ENCODE measurements around the gene MAST2. TPM values are rescaled to one million over a fixed set of nuclear protein-coding genes. Genes with fewer than 3 reads are reported as not detected.

Gene MAST2
- total RNA-seq, 1 donor from 2014 or later, result 12.6 TPM

- TF ChIP-seq CTCF (IDR thresholded peaks at IDR 0.05; ENCODE audit: insufficient read depth, low read length, severe bottlenecking), result no peak
- no peak for FAIRE-seq
- peaks cover 6% of the 10 kb centered on the region for H3K36me3 ChIP-seq (ENCODE audit: control insufficient read depth, insufficient read depth, low read length)
- H3K27me3 ChIP-seq (ENCODE audit: control insufficient read depth, insufficient read depth, low read length), result no peaks in the 10 kb centered on the region
- DNase-seq (ENCODE audit: low read depth), result no peak
- H3K4me3 ChIP-seq (ENCODE audit: low read depth, low read length), result no peak overlapping the region
Observed at GRCh38 chr1:46034601-46035516, 231.4 kb downstream of the MAST2 start.

DNA sequence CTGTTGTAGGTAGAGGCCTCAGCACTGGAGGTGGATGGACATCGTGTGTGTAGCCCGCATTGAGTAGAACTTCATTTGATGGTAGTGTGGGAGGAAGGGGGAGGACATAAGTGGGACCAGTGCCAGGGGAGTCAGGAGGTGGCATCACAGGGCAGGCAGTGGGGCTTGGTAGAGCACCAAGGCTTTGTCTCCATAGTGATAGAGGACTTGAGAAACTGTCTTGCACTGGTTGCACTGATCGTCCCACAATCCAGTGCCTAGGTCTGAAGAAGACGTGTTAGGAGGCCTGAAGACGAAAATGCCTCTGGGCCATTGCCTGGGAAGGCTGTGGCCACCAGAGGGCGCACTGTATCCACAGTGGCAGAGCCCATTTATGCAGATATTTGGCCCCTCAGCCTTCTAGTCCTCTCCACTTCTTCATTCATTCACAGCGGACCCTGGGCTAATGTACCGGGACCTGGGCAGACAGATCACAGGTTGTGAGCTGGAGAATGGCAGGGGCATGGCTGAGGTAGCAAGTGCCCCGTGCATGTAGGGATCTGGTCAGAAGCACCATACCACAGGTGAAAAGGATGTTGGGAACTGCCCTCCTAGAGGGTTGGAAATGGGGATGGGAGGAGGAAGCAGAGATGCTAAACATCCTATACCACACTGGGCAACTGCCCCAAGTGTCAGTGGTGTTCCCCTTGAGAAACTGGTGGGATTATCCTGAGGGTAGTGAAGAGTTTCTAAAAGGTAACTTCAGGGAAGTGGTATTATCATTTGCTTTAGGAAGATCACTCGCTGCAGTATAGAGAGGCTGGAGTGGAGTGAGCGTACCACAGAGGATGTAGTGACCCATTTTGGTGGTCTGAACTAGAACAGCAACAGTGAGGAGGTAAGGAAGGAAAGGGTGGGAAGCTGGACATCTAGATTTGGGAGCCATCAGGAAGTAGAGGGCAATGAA lies 233.8 kb downstream of the MAST2 start:
- DNase-seq (ENCODE audit: low read depth) (peak; percentile 68), FAIRE-seq (peak; percentile 70)
- TF ChIP-seq CTCF (IDR thresholded peaks at IDR 0.05; ENCODE audit: insufficient read depth, low read length, severe bottlenecking), result peak; percentile 99
- H3K4me3 ChIP-seq (ENCODE audit: low read depth, low read length), result no peak overlapping the region
- H3K27me3 ChIP-seq (ENCODE audit: control insufficient read depth, insufficient read depth, low read length), result no peaks in the 10 kb centered on the region
- H3K36me3 ChIP-seq (ENCODE audit: control insufficient read depth, insufficient read depth, low read length), result peaks cover 4% of the 10 kb centered on the region

DNA sequence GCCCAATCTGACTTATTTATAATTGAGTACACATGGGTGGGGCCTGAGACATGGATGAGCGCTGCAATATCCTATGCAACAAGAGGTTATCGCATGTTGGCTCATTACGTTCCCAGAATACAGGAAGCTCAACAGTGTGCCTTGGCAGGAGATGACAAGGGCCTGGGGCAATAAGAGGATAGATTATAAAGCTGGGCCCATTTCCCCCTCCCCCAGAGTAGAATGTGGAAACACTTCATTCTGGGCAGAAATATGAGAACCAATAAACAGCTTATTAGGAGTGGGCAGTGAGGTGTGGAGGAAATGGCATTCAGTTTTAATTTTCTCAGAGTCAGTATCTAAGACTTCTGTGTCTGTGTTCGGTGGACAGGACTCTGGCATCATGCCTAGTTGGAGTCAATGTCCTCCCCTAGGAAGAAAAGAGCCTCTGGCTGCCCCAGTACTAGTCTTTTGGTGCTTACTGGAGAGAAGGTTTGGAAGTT lies 236.2 kb downstream of the MAST2 start:
- Histone ChIP-seq H3K4me3 (ENCODE audit: low read depth, low read length) (no peak overlapping the region), H3K36me3 (ENCODE audit: control insufficient read depth, insufficient read depth, low read length) (peaks cover 3% of the 10 kb centered on the region), H3K27me3 (ENCODE audit: control insufficient read depth, insufficient read depth, low read length) (no peaks in the 10 kb centered on the region)
- FAIRE-seq (no peak), DNase-seq (ENCODE audit: low read depth) (peak; percentile 57)
- no peak for TF ChIP-seq CTCF (IDR thresholded peaks at IDR 0.05; ENCODE audit: insufficient read depth, low read length, severe bottlenecking)

DNA sequence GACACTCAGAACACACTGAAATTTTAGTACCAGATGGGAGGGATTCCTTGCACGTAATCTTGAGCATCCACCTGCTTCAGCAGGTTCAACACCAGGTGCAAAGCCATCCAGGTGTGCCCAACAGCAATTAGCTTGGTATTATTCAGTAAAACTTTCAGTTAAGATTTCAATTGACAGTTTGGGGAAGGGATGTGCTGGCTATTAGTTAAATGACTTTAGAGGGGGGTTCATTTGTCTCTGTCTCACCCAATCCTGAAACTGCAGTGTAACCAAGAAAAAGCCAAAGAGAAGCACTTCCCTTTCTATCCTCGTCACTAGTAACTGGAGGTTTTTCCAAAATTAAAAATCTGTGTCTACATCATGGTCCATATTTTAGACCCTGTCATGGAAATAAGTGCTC lies 238.1 kb downstream of the MAST2 start:
- no peak for TF ChIP-seq CTCF (IDR thresholded peaks at IDR 0.05; ENCODE audit: insufficient read depth, low read length, severe bottlenecking)
- Histone ChIP-seq H3K36me3 (ENCODE audit: control insufficient read depth, insufficient read depth, low read length) (no peaks in the 10 kb centered on the region), H3K27me3 (ENCODE audit: control insufficient read depth, insufficient read depth, low read length) (no peaks in the 10 kb centered on the region), H3K4me3 (ENCODE audit: low read depth, low read length) (no peak overlapping the region)
- no peak for FAIRE-seq
- DNase-seq (ENCODE audit: low read depth), result no peak

- FAIRE-seq, result no peak
- no peak for DNase-seq (ENCODE audit: low read depth)
- TF ChIP-seq CTCF (IDR thresholded peaks at IDR 0.05; ENCODE audit: insufficient read depth, low read length, severe bottlenecking), result no peak
- no peaks in the 10 kb centered on the region for H3K27me3 ChIP-seq (ENCODE audit: control insufficient read depth, insufficient read depth, low read length)
- no peaks in the 10 kb centered on the region for H3K36me3 ChIP-seq (ENCODE audit: control insufficient read depth, insufficient read depth, low read length)
- H3K4me3 ChIP-seq (ENCODE audit: low read depth, low read length), result no peak overlapping the region
Observed at GRCh38 chr1:46041974-46042373, 238.6 kb downstream of the MAST2 start.

Measured in bronchial epithelial cell (primary cell).